ENCODE measurements around the gene B4GALT1. TPM values are rescaled to one million over a fixed set of nuclear protein-coding genes. Genes with fewer than 3 reads are reported as not detected.

The B4GALT1 gene
- total RNA-seq, 4 donors from 2014 or later, result 45.1 to 68.7 (median 53.5) TPM

- no peak for DNase-seq (ENCODE audit: low spot score in 2 of 2)
- Histone ChIP-seq H3K9me3 (no peaks in the 10 kb centered on the region), H3K27ac (no peak overlapping the region), H3K36me3 (peaks cover 37% of the 10 kb centered on the region), H3K4me1 (peaks cover 38% of the 10 kb centered on the region), H3K27me3 (no peaks in the 10 kb centered on the region), H3K4me3 (no peak overlapping the region)
- TF ChIP-seq CTCF (IDR thresholded peaks at IDR 0.05) (no peak), POLR2A (IDR thresholded peaks at IDR 0.05) (no peak), EP300 (IDR thresholded peaks at IDR 0.05) (no peak), POLR2AphosphoS5 (IDR thresholded peaks at IDR 0.05) (no peak)
- WGBS, result 65% methylated on average over 7 of the region's 8 CpGs
Observed at GRCh38 chr9:33125871-33126823, 41.0 kb downstream of the B4GALT1 start.

- no peak overlapping the region for H3K27ac ChIP-seq
- H3K9me3 ChIP-seq, result no peaks in the 10 kb centered on the region
- WGBS, result 81% methylated on average over 3 of the region's 3 CpGs
- TF ChIP-seq EP300 (IDR thresholded peaks at IDR 0.05) (no peak), POLR2A (IDR thresholded peaks at IDR 0.05) (no peak), POLR2AphosphoS5 (IDR thresholded peaks at IDR 0.05) (no peak), CTCF (IDR thresholded peaks at IDR 0.05) (no peak)
- H3K27me3 ChIP-seq, result no peaks in the 10 kb centered on the region
- peaks cover 39% of the 10 kb centered on the region for H3K36me3 ChIP-seq
- H3K4me1 ChIP-seq, result peaks cover 31% of the 10 kb centered on the region
- DNase-seq (ENCODE audit: low spot score in 2 of 2), result no peak
- no peak overlapping the region for H3K4me3 ChIP-seq
Observed at GRCh38 chr9:33125461-33125860, 41.7 kb downstream of the B4GALT1 start.

DNA sequence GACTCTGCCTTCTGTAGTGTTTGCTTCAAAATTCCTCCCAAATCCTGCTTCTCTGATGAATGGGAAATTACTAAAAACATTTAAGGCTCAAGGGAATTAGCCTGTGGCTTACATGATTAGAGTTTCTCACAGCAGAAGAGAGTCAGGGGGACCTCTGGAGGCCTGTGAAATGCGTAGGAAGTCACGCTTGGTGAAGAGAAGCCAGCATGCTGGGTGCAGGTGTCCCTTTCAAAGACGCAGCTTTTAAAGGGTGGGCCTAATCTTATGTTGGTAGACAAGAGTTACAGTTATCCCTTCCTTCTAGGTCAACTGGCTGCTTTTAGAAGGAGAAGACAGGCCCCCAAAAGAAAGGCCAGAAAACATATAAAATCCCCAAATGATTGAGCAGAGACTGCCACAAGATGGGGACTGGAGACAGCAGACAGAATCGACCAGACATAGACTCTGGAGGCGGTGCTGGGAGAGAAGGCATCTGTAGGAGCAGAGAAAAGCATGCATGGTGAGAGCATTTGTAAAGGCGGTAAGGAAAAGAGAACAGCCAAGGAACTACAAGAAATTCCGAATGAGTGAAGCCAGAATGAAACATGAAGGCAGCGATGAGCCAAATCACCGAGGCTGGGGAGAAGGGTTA is 42.3 kb downstream of the B4GALT1 start:
- TF ChIP-seq EP300 (IDR thresholded peaks at IDR 0.05) (no peak), POLR2A (IDR thresholded peaks at IDR 0.05) (no peak), POLR2AphosphoS5 (IDR thresholded peaks at IDR 0.05) (no peak), CTCF (IDR thresholded peaks at IDR 0.05) (no peak)
- H3K27me3 ChIP-seq, result no peaks in the 10 kb centered on the region
- H3K27ac ChIP-seq, result no peak overlapping the region
- H3K4me3 ChIP-seq, result no peak overlapping the region
- peaks cover 25% of the 10 kb centered on the region for H3K4me1 ChIP-seq
- H3K9me3 ChIP-seq, result no peaks in the 10 kb centered on the region
- H3K36me3 ChIP-seq, result peaks cover 43% of the 10 kb centered on the region
- DNase-seq (ENCODE audit: low spot score in 2 of 2), result no peak
- 76% methylated on average over 9 of the region's 9 CpGs for WGBS

GRCh38 chr9:33124046-33124445 is 43.1 kb downstream of the B4GALT1 start:
- no peak for DNase-seq (ENCODE audit: low spot score in 2 of 2)
- H3K36me3 ChIP-seq, result peaks cover 45% of the 10 kb centered on the region
- no peaks in the 10 kb centered on the region for H3K27me3 ChIP-seq
- H3K4me3 ChIP-seq, result no peak overlapping the region
- no peaks in the 10 kb centered on the region for H3K9me3 ChIP-seq
- no peak for TF ChIP-seq EP300 (IDR thresholded peaks at IDR 0.05)
- no peak for TF ChIP-seq POLR2AphosphoS5 (IDR thresholded peaks at IDR 0.05)
- TF ChIP-seq CTCF (IDR thresholded peaks at IDR 0.05), result no peak
- no peak for TF ChIP-seq POLR2A (IDR thresholded peaks at IDR 0.05)
- 88% methylated on average over 5 of the region's 5 CpGs for WGBS
- peaks cover 18% of the 10 kb centered on the region for H3K4me1 ChIP-seq
- no peak overlapping the region for H3K27ac ChIP-seq

GRCh38 chr9:33123407-33124031 is 43.6 kb downstream of the B4GALT1 start:
- TF ChIP-seq CTCF (IDR thresholded peaks at IDR 0.05) (no peak), POLR2AphosphoS5 (IDR thresholded peaks at IDR 0.05) (no peak), POLR2A (IDR thresholded peaks at IDR 0.05) (no peak), EP300 (IDR thresholded peaks at IDR 0.05) (no peak)
- WGBS, result 94% methylated on average over 6 of the region's 8 CpGs
- no peak for DNase-seq (ENCODE audit: low spot score in 2 of 2)
- Histone ChIP-seq H3K36me3 (peaks cover 45% of the 10 kb centered on the region), H3K27me3 (no peaks in the 10 kb centered on the region), H3K27ac (no peak overlapping the region), H3K4me1 (peaks cover 14% of the 10 kb centered on the region), H3K9me3 (no peaks in the 10 kb centered on the region), H3K4me3 (no peak overlapping the region)
